NOMO-1 treated with DMSO at 0.1 percent for 48 hours (cell line): ENCODE results near the gene NAMPT.

Experiments used
- DNase-seq: peaks from one replicate; lab custom pipeline; 2025; ENCODE audit not compliant: unreplicated experiment; lab: John Stamatoyannopoulos, UW

NAMPT gene

DNA sequence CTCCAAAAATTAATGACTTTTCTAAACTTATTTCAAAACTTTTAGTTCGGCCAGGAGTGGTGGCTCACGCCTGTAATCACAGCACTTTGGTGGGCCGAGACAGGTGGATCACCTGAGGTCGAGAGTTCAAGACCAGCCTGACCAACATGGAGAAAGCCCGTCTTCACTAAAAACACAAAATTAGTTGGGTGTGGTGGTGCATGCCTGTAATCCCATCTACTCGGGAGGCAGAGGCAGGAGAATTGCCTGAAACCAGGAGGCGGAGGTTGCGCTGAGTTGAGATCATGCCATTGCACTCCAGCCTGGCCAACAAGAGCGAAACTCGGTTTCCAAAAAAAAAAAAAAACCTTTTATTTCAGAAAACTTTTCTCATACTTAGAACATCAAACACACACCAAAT, 8.3 kb downstream of the NAMPT start:
- DNase-seq = no peak

GRCh38 chr7:106273009-106273668, 11.6 kb downstream of the NAMPT start:
- peak; percentile 34 for DNase-seq

GRCh38 chr7:106270122-106270977, 14.4 kb downstream of the NAMPT start:
- DNase-seq = no peak

DNA sequence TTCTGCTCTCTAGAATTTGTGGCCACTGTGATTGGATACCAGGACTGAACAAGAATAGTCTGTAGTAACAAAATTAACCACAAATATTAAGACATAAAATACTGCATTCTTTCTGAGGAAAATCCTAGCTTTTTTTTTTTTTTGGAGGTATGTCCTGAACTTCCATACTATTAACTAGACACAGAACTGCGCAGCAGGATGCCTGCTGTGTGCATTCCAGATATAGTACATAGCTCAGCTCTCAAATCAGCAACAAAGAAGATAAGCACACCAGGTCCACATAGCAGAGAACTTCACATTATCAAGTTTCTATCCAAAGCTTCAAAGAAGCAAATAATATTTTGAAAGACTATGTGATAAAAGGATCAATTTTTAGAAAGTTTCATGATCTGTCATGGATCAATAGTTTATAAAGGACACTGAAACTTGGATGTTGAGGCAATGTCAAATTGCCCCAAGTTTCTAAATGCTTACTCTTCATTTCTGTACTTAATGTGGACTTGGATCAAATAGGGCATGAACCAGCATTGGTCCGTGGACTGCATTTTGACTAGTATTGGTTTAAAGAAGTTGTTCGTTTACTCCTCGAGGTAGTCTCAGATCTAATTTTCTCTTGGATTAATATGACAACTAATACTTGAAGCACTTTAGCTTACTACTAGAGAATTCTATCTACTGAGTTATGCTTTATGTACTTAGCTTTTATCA, 15.4 kb downstream of the NAMPT start:
- no peak for DNase-seq

- no peak for DNase-seq
These were observed 19.6 kb downstream of the NAMPT start for GRCh38 chr7:106265133-106265532.

GRCh38 chr7:106262221-106262881, 22.4 kb downstream of the NAMPT start:
- DNase-seq = no peak

DNA sequence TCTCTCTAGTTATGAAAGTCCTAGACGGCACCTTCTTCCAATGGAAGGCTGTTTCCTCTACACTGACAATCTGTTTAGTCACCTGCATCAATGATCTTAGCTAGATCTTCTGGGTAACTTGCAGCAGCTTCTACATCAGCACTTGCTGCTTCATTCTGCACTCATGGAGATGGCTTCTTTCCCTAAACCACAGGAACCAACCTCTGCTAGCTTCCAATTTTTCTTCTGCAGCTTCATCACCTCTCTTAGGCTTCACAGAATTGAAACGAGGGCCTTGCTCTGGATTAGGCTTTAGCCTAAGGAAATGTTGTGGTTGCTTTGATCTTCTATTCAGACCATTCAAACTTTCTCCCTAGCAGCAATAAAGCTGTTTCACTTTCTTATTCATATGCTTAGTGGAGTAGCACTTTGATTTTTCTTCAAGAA, 24.6 kb downstream of the NAMPT start:
- no peak for DNase-seq

DNA sequence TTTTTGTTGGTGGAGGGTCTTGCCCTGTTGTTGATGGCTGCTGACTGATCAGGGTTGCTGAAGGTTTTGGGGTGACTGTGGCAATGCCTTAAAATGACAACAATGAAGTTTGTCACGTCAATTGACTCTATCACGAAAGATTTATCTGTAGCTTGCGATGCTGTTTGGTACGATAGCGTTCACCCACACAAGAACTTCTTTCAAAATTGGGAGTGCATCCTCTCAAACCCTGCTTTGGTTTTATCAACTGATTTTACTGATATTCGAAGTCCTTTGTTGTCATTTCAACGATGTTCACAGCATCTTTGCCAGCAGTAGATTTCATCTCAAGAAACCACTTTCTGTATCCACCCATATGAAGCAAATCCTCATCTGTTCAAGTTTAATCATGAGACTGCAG, 26.0 kb downstream of the NAMPT start:
- no peak for DNase-seq

DNA sequence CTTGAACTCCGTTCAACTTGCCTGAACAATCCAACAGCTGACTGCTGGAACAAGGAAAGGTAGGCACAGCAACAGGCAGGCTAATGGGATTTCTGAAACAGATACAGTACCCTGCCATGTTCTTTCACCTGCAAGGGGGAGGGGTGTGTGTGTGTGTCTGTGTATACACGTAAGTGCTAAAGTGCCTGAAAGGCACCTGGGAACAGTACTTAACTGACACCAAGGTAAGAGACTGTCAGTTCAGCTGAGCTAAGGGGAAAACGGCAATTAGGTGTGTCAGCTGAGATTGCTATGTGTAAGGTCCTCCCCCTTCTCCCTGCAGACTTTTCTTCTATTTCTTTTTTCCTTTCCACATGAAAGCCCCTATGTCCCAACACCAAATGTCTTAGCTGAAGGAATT, 27.0 kb downstream of the NAMPT start:
- no peak for DNase-seq

GRCh38 chr7:106256144-106256543, 28.6 kb downstream of the NAMPT start:
- DNase-seq = no peak

GRCh38 chr7:106255246-106255645, 29.5 kb downstream of the NAMPT start:
- DNase-seq = no peak

DNA sequence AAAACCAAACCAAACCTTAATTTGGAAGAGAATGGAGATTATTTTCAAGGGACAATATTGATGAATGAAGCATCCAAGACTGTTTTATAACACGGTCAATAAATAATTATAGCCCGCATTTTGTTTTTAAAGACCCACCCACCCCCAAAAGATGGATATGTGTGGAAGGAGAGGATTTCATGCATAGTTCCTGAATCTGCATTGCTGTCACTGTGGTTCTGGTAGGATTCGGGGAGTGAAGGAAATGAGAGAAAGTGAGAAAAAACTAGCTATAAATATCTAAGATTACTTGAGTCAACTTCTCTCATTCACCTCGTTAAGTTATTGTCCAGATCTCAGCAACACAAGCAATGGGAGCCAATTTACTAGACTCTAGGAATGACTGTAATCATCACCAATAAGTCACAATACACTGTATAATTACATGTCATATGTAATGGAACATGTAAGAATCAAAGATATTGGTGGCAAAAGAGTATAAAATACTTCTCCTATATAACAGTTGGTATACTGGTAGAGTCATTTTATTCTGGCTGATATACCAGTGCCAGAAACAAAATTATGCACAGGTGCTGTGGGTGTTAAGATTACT, 30.2 kb downstream of the NAMPT start:
- no peak for DNase-seq

DNA sequence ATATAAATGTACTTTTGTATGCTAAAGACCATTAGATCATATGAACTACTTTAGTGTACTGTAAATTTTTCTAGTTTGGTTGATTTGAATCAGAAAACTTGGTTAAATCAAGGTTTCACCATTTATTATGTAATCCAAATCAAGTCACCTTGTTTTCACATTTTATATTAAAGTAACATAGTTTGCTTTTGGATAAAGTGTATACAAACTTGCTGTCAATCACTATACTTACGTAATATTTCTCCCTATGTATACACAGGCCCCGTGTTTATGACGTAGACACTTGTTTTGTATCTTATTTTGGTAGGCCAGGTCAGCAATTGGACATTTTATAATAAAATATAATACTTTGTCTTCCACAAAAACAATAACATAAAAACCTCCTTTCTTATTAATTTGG, 32.2 kb downstream of the NAMPT start:
- DNase-seq = no peak

DNA sequence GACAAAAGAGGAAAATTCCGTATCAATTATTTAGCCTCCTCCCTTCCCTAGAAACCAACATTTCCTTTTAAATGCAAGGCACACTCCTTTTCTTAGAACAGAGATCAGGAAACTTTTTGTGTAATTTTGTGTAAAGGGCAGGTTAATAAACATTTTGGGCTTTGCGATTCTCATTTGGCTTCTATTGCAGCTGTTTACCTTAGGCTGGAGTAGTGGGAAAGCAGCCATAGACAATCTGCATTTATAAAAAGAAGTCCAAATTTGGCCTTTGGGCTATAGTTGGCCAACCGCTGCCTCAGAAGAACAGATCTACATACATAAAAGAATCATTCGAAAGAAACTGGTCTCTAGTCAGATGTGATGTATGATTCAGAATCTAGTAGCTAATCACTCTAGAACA, 35.3 kb downstream of the NAMPT start:
- no peak for DNase-seq

GRCh38 chr7:106248600-106248999, 36.2 kb downstream of the NAMPT start:
- DNase-seq = no peak

- DNase-seq = no peak
These were observed 36.9 kb downstream of the NAMPT start for GRCh38 chr7:106247841-106248240.

DNA sequence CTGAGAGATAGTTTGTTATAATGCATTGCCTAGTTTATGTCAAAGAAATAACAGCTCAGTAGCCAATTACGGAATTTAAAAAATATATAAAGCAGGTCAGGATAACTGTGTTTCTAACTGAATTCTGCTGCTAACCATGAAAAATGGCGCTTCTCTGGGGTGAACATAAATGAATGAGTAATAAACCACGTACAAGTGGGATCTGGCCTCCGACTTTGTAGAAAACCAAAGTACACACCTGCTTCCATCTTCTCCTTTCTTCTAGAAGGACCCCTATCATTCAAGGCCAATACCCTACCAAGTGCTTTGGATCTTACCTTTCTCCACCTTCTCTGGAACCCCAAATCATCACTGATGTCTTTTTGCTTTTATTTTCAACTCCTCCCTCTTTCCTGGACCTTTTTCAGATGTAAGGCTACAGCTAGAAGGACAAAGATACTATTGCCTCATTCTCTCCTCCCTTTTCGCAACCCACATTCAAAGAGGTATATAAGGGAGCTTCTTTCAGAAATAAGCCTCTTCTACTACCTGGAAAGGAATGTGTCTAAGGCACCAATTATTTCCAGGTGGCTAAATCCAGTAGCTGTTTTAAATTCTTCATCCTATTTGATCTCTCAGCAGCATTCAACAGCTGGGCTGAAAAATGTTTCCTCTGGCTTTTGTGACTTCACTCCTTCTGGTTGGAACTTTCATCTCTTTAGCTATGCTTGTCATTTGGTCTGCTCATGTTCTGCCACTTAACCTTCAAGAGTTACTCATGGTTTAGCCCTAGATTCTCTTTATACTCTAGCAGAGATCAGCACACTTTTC, 37.7 kb downstream of the NAMPT start:
- DNase-seq = no peak

GRCh38 chr7:106243893-106244292, 40.9 kb downstream of the NAMPT start:
- no peak for DNase-seq

DNA sequence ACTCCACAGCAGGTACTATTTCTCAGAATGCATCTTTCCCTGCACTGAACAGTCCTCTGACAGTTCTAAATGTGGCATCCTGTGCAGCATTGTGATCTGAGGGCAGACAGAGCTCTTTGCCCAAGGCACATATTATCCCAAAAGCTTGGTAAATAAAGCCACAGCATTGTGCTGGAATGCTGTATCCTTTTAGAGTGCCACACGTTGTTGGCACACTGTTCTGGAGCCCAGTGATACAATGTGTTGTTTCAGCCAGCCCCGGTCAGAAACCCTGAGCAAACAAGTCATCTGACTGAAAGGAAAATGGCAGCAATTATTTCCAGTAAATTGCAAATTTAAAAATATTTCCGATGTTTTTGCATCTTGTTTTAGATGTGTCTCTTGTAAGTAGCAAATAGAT, 45.4 kb downstream of the NAMPT start:
- no peak for DNase-seq

DNA sequence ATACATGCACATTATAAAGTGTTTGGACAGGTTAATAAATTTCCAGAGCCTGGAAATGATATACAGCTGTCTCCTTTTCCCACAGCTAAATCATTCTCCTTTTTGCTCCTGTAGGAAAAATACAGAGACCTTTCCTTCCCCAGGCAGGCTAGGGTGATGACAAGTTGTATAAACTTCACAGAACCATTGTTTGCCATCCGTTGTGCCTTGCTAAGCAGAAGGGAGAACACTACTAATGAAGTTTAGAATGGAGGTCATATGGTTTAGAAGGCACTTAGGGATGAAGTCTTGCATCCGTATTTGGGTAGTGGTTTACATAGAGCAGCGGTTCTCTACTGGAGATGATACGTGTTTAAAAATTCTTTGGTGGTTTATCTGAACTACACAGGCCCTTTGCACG, 46.0 kb downstream of the NAMPT start:
- no peak for DNase-seq
